ENCODE results near the gene CYBC1.

- TF ChIP-seq CTCF (conservative IDR thresholded peaks at IDR 0.05 in 1 of 2, IDR thresholded peaks at IDR 0.05 in 1 of 2; ENCODE audit: extremely low read depth in 1 of 2, insufficient read depth in 1 of 2, low read depth in 1 of 2, low read length in 2 of 2) (no peak), EZH2 (IDR thresholded peaks at IDR 0.05; ENCODE audit: borderline replicate concordance, low read length) (no peak)
Measured at GRCh38 chr17:82446649-82447048, 3.9 kb downstream of the CYBC1 start.
